OCI-LY7 (cell line): ENCODE results near the gene TOR2A. TPM values are rescaled to one million over a fixed set of nuclear protein-coding genes. Genes with fewer than 3 reads are reported as not detected.

Source experiments
- BruUV-seq: library from RNA; stranded (reverse); fragments of 400-500 nt; replicated peaks from 2 replicates; lab custom pipeline; 2021; lab: Mats Ljungman, UMichigan
- CTCF ChIA-PET: fragments of 300-600 bp; sonication (Branson Sonifier 250); formaldehyde crosslinking; loops from one replicate; lab custom pipeline; 2022; ENCODE audit warnings: antibody characterized with exemption; ENCODE audit not compliant: unreplicated experiment; lab: Charles Lee
- POLR2A ChIA-PET: fragments of 300-600 bp; sonication (Branson Sonifier 250); formaldehyde crosslinking; loops from one replicate; lab custom pipeline; 2022; ENCODE audit warnings: antibody characterized with exemption; lab: Charles Lee
- DNase-seq: peaks from one replicate; pipeline ENCODE4 v3.0.0-alpha.2; 2015; ENCODE audit warnings: low spot score
- H2AFZ ChIP-seq: fragments of 200-600 bp; sonication (generic), shearing (Covaris generic); 2 replicates; pipeline ENCODE4 v1.6.1; 2014; ENCODE audit warnings: mild to moderate bottlenecking, antibody characterized with exemption, low read length, moderate library complexity
- H3K27ac ChIP-seq: fragments of 200-600 bp; sonication (generic); 2 replicates; pipeline ENCODE4 v1.5.1; 2014; ENCODE audit warnings: mixed run types, low read depth, mild to moderate bottlenecking, moderate library complexity, low read length, inconsistent platforms; ENCODE audit not compliant: poor library complexity, severe bottlenecking
- H3K36me3 ChIP-seq: fragments of 200-600 bp; sonication (generic); 2 replicates; pipeline ENCODE4 v1.6.1; 2014; ENCODE audit warnings: mild to moderate bottlenecking, antibody characterized with exemption, low read length, moderate library complexity, mixed read lengths; ENCODE audit not compliant: insufficient read depth
- H3K4me1 ChIP-seq: fragments of 200-600 bp; sonication (generic); 2 replicates; pipeline ENCODE4 v1.5.1; 2014; ENCODE audit warnings: mild to moderate bottlenecking, low read length; ENCODE audit not compliant: insufficient read depth, poor library complexity, severe bottlenecking
- H3K4me2 ChIP-seq: fragments of 200-600 bp; sonication (generic); 2 replicates; pipeline ENCODE4 v1.6.1; 2014; ENCODE audit warnings: mild to moderate bottlenecking, low read length
- H3K4me3 ChIP-seq: fragments of 200-600 bp; sonication (generic); 2 replicates; pipeline ENCODE4 v1.5.1; 2014; ENCODE audit warnings: mild to moderate bottlenecking, low read depth, low read length; ENCODE audit not compliant: poor library complexity, severe bottlenecking
- H3K79me2 ChIP-seq: fragments of 200-600 bp; sonication (generic); 2 replicates; pipeline ENCODE4 v1.6.1; 2016; ENCODE audit warnings: low read depth, mild to moderate bottlenecking, low read length, moderate library complexity, mixed read lengths; ENCODE audit not compliant: insufficient read depth
- H3K9me2 ChIP-seq: fragments of 200-600 bp; sonication (generic); 2 replicates; pipeline ENCODE4 v1.6.1; 2016; ENCODE audit warnings: mild to moderate bottlenecking, low read length, mixed read lengths; ENCODE audit not compliant: insufficient read depth
- H3K9me3 ChIP-seq: fragments of 200-600 bp; sonication (generic); 2 replicates; pipeline ENCODE4 v1.6.1; 2014; ENCODE audit warnings: mild to moderate bottlenecking, mixed run types, low read length, mixed read lengths
- H4K20me1 ChIP-seq: fragments of 200-600 bp; sonication (generic); 2 replicates; pipeline ENCODE4 v1.6.1; 2014; ENCODE audit warnings: mild to moderate bottlenecking, antibody characterized with exemption, low read length, moderate library complexity, mixed read lengths; ENCODE audit not compliant: insufficient read depth
- CTCF ChIP-seq: fragments of 200-600 bp; sonication (generic); conservative IDR thresholded peaks from 2 replicates; pipeline ENCODE4 v1.5.1; 2014; ENCODE audit warnings: mild to moderate bottlenecking, antibody characterized with exemption, low read length, moderate library complexity, mixed read lengths
- EZH2phosphoT487 ChIP-seq: fragments of 200-600 bp; sonication (generic); IDR thresholded peaks from 2 replicates; pipeline ENCODE4 v1.6.1; 2018; ENCODE audit warnings: low read depth, borderline replicate concordance, mild to moderate bottlenecking, mixed run types, antibody characterized with exemption, low read length, moderate library complexity, mixed read lengths
- intact Hi-C: fragments of 100-400 bp; cut with micrococcal nuclease; formaldehyde crosslinking; loops from one replicate; pipeline ENCODE4 v1.10.0; 2022; ENCODE audit not compliant: unreplicated experiment
- total RNA-seq, 2 experiments: library from RNA; depleted of rRNA in 1 of 2; stranded (reverse); fragments of >200 nt in 1 of 2; shearing (Covaris generic) in 1 of 2; gene quantifications; 2 replicates each; pipeline ENCODE4 v1.2.3, GENCODE V29; 2014 to 2022

The TOR2A gene
- total RNA-seq, 2 experiments from 2014 or later: 13.9 to 17.9 TPM

- DNase-seq: no peak
- ChIA-PET POLR2A (no interaction called here), CTCF (no interaction called here)
- H3K4me1 ChIP-seq: peaks cover 11% of the 10 kb centered on the region
- H4K20me1 ChIP-seq: no peaks in the 10 kb centered on the region
- H2AFZ ChIP-seq: no peak overlapping the region
- BruUV-seq: no TSS peak
- no peak overlapping the region for H3K4me2 ChIP-seq
- intact Hi-C loops: no loop called here
- H3K36me3 ChIP-seq: no peaks in the 10 kb centered on the region
- no peak overlapping the region for H3K27ac ChIP-seq
- no peak overlapping the region for H3K4me3 ChIP-seq
- TF ChIP-seq EZH2phosphoT487 (no peak), CTCF (no peak)
- no peaks in the 10 kb centered on the region for H3K9me2 ChIP-seq
- H3K79me2 ChIP-seq: no peaks in the 10 kb centered on the region
- H3K9me3 ChIP-seq: no peaks in the 10 kb centered on the region
Measured at GRCh38 chr9:127723444-127723843, 11.7 kb downstream of the TOR2A start.

GRCh38 chr9:127723013-127723412, 12.1 kb downstream of the TOR2A start:
- intact Hi-C loops: no loop called here
- ChIA-PET POLR2A (interaction anchor here (1.4 kb wide), 1 partner anchor 14 kb away, joined by 3 read pairs; no protein-coding TSS in a partner anchor), CTCF (no interaction called here)
- Histone ChIP-seq H3K9me3 (no peaks in the 10 kb centered on the region), H3K9me2 (no peaks in the 10 kb centered on the region), H3K4me1 (peaks cover 11% of the 10 kb centered on the region), H3K36me3 (no peaks in the 10 kb centered on the region), H3K4me3 (no peak overlapping the region), H3K79me2 (no peaks in the 10 kb centered on the region), H3K27ac (no peak overlapping the region), H3K4me2 (no peak overlapping the region), H2AFZ (no peak overlapping the region), H4K20me1 (no peaks in the 10 kb centered on the region)
- no TSS peak for BruUV-seq
- DNase-seq: no peak
- TF ChIP-seq CTCF (no peak), EZH2phosphoT487 (no peak)

GRCh38 chr9:127722055-127722745, 12.9 kb downstream of the TOR2A start:
- CTCF ChIA-PET: no interaction called here
- H3K79me2 ChIP-seq: no peaks in the 10 kb centered on the region
- H3K4me3 ChIP-seq: no peak overlapping the region
- BruUV-seq: no TSS peak
- no peak overlapping the region for H3K4me2 ChIP-seq
- H3K4me1 ChIP-seq: peaks cover 11% of the 10 kb centered on the region
- POLR2A ChIA-PET: interaction anchor here (1.4 kb wide), 1 partner anchor 13 kb away, joined by 3 read pairs; no protein-coding TSS in a partner anchor
- TF ChIP-seq CTCF (no peak), EZH2phosphoT487 (no peak)
- intact Hi-C loops: no loop called here
- no peaks in the 10 kb centered on the region for H3K9me2 ChIP-seq
- no peak for DNase-seq
- H3K36me3 ChIP-seq: no peaks in the 10 kb centered on the region
- no peak overlapping the region for H3K27ac ChIP-seq
- H3K9me3 ChIP-seq: no peaks in the 10 kb centered on the region
- no peaks in the 10 kb centered on the region for H4K20me1 ChIP-seq
- H2AFZ ChIP-seq: no peak overlapping the region
